ENCODE results near the gene GATAD2B.

The GATAD2B gene

DNA sequence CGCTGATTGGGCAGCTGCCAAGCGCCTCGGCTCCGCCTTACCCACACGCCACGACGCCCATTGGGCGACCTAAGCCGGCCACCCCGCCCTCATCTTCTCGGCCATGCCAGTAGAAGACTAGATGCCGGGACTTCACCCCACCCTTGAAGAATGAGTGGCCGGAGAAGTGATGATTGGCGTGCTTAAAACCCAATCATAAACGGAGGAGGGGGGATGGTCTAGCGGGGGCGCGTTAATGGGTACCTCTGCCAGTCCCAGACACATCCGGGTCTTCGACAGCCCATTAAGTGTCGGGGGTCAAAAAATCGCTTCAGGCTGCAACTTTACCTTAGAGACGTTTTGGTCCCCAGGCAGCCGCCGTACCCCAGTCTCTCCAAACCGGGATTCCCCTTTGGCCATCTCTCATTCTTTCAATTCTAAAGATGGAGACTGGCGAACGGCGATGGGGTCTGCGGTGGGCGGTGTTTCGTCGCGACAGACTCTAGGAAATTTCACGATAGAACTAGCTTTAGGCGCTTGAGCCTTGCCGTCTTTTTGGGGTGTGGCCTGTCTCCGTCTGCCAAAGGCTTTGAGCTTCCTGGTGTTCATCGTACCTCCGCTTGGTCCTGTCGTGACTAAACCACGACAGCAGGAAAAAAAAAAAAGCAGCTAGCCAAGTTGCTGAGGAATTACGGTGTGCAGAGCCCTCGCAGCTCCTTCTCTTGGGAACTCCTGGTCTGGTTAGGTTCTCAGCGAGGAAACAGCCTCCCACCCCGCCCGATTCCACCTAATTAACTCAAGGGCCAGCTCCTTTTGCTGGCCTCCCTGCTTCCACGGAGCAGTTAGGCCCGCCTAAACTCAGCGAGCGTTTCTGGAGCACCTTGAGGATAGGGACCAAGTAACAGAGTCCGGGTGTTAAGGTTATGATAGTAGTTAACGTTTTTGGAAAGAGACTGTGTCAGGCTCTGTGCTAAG lies at the start of gene GATAD2B:
TSS of gene GATAD2B (minus strand) at position 1 of the 954 bp plus-strand sequence. CDS start 94,625 bp downstream, outside the sequence.
- peak; percentile 100 for DNase-seq

DNA sequence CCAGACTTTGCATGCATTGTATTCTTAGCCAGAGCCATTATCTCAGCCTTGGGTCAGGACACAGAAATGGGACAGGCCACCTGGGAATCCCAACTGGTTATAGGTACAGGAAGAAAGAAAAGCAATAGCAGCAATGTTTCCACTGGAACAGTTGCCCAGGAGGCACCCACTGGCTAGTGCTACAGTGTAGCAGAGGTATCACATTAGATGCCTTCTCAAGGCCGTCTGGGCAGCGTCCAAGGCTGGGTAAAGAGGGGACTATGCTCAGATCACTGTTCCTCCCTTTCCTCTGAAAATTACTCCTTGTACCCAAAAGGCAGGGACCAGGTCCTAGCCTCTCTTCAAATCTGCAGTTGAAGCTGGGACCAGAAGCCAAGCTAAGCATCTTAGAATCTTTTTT lies 47.6 kb upstream of the GATAD2B start:
- DNase-seq, result no peak

DNA sequence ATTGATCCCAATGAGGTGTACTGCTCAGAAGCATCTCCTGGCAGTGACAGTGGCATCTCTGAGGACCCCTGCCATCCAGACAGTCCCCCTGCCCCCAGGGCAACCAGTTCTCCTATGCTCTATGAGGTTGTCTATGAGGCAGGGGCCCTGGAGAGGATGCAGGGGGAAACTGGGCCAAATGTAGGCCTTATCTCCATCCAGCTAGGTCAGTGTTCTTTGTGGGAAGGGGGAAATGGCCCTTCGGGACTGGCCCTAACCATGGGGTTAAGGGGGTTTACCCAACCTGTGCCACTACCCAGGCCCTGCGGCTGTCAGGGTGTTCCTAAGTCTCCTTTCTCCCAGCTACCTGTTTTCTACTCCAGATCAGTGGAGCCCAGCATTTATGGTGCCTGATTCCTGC lies 46.2 kb upstream of the GATAD2B start:
- DNase-seq, result no peak

DNA sequence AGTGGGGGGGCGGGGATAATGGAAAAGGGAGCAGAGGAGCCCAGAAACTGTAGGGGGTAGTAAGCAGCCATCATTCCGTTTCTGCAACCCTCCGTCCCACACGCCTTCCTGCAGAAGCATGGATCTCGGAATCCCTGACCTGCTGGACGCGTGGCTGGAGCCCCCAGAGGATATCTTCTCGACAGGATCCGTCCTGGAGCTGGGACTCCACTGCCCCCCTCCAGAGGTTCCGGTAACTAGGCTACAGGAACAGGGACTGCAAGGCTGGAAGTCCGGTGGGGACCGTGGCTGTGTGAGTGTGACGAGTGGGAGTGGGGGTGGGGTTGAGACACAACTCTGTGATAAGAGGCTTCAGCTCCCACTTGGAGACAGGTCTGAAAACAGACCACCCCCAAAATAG lies 45.6 kb upstream of the GATAD2B start:
- DNase-seq, result no peak

DNA sequence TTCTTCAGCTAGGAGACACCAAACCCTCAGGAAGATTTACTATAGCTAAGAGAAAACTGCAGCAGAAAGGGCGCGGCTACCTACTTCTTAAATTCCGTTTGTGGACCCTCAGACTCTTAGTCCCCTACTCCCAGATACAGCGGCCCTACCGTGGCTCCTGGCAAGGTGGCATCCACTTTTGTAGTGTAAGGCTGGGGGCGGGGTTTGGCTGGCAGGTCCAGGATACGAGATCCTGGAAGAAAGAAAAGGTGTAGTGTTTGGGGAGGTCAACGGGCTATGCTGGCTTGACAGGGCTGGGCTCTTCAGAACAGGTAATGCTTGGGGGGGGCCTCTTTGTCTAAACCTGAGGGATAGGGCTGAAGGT lies 45.2 kb upstream of the GATAD2B start:
- DNase-seq, result no peak

DNA sequence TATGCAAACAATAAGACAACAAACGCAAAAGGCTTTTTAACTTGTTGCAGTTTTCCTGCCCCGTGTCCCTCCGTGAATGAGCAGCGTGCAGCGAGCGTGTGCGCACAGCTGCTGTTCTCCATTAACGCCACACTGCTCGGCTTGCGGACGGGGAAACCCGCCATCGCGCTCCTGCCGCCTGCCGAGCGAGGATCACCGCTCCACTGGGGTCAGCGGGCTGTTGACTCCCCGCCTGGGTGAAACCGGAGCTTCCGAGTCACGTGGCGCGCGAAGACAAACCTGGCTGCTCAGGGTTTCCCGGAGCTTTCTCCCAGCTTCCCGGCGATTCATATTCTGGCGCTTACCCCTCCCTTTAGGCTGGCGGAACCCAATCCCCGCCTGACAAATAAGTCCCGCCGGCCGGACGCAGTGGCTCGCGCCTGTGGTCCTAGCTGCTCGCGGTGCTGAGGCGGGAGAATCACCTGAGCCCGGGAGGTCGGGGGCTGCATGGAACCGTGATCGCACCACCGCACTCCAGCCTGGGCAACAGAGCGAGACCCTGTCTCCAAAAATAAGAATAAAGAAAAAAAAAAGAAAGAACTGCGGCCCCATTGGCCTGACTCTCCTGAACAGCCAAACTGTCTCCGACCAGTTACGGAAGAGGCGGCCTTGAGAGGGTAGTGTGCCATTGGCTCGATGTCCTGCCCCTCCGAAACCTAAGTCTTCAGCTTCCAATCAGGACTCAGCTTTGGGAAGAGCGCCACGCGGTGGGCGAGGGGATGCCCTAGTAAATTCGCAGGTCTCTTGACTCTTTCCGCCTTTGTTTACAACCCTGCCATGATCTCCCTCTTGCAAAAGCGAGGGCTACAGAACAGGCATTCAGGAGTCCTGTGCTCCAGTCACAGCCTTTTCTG lies 44.6 kb upstream of the GATAD2B start, which contains the start of gene CREB3L4:
TSS of gene CREB3L4 (plus strand) at position 796 of the 893 bp plus-strand sequence. CDS start 624 bp downstream, outside the sequence.
- peak; percentile 93 to 96 for DNase-seq

DNA sequence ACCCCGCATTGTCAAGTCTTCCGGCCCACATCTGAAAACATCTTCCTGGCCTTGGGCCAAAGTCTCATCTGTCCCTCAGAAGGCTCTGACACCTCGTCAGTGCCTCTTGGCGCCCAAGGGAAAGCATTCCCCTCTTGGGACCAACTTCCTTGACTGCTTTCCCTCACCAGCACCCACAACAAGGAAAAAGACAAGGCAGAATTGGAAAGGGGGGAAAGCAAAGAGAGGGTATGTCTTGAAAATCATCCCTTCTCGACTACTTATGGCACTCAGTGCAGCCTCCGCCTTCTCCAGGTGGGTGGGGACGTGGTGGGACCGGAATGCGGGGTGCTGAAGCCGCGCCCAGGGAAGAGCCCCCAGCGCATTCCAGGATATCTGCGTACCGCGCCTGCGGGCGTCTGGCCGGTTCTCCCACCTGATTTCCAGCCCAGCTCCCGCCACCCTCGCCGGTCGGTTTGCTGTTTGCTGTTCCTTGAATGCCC lies 41.1 kb upstream of the GATAD2B start:
- peak; percentile 47 to 50 for DNase-seq

DNA sequence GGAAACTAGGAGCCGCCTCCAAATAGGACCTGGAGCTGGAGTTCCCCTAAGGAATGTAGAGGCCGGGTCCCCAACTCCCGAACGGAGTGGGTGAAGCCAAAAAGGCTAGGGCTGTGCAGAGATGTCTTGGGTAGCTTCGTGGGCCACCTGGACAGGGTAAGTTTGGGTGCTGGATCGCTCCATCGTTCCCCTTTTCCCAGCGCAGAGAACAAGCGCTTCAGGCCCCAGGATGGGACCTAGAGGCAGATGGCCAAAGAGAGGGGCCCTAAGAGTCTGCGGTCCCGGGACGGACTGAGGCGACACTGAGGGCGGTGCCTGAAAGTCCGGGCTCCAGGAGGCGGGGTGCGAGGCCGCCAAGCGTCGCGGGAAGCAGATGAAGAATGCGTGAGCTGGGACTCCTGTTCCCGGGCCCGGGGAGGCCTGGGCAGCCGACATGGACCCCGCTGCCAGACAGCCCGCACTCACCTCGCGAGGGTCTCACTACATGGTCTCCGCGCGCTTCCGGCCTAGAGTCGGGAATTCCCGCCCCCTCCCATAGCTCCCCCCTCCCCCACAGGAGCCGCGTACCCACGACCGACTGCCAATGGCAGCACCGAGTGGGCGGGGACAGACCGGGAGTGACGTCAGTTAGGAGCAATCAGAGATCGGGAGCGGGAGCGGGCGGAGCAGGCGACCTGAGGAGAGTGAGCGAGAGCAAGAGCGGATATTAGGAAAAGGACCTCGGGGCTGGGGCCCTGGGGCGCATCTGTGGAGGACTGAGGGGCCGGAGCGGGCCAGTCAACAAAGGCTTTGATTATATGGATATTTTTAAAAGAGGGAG lies 40.5 kb upstream of the GATAD2B start, which contains the start of gene SLC39A1:
TSS of gene SLC39A1 (minus strand) at position 508 of the 820 bp plus-strand sequence. CDS start 822 bp downstream, outside the sequence.
- peak; percentile 89 to 97 for DNase-seq

DNA sequence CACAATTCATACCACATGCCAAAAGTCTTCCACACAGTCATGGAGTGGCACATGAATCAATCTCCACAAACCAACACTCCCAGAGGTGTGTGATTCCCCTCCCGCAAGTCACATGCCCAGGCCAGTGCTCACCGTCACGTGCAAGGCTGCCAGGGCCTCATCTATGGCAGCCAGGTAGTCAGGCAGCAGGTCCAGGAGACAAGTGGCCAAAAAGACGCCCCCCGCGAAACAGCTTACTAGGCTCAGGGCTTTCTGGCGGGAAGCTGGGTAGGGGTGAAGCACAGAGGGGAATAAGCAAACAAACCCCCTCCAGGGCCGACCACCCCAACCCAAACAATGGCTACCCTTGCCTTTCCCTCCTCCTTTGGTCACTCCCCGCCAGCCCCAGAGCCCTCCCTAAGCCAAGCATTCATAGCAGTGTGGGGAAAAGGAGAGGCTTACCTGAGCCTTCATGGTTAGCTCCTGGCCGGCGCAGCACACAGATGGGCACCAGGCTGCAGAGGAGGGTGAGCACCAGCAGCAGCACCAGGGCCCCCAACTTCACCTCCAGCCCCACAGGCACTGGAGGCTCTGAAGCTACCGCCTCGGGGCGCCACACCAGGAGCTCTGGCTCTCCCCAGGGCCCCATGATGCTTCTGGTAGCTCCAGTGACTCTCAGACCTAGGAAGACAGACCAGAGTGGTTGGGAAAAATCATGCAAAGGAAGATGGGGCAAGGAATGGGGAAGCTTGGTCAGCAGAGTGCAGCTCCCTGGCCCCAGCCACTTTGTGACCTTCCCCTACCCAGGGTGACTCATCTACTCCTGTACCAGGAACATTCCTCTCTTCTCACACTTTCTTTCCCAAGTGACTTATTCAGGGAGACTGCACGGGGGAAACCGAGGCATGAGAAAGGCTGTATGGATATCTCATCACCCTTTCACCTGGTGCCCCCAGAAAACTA lies 39.6 kb upstream of the GATAD2B start:
- DNase-seq, result no peak

DNA sequence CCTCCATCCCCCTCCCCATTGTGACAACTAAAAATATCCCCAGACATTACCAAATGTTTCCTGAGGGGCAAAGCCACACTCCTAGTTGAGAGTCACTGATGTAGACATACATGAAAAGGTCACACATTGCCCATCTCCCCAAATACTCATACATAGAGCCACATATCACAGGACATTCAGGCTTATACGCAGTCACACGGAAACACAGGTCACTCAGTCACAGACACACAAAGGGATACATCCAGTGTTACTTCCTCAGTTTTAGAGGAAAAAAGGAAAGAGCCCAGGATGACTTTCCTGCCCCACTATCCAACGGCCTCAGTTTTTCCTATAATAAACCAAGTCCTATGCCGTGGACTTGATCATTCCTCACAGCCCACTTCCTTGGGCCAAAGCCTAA lies 38.6 kb upstream of the GATAD2B start:
- no peak for DNase-seq

DNA sequence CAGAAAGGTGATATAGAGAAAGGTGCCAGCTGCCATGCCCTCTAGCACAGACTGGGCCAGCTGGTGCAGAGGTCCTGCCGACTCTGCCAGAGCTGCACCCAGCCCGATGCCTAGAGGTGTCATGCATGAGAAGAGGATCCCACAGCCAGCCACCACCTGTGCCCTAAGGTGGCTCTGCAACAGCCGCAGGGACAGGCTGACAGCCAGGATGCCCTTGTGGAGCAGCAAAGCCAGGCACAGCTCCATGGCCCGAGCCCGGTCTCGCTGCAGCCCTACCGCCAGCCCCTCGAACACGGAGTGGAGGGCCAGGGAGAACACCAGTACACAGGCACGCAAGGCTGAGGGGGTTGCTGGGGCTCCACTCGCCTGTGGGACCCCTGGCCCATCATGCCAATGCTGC lies 37.4 kb upstream of the GATAD2B start:
- no peak for DNase-seq

DNA sequence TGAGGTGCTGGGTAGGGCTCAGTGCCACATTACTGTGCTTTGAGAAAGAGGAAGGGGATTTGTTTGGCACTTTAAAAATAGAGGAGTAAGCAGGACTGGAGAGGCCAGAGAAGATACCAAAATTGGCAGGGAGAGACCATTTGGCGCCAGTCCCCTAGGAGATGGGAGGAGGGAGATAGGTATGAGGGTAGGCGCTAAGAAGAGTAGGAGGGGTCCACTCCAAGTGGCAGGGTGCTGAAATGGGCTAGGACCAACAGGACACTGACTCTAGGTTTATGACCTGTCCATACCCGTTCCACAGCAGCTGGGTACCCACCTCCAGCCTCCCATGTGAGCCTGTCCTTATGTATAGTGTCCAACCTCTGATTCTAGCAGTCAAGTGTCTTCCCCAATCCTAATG lies 36.7 kb upstream of the GATAD2B start:
- no peak for DNase-seq

DNA sequence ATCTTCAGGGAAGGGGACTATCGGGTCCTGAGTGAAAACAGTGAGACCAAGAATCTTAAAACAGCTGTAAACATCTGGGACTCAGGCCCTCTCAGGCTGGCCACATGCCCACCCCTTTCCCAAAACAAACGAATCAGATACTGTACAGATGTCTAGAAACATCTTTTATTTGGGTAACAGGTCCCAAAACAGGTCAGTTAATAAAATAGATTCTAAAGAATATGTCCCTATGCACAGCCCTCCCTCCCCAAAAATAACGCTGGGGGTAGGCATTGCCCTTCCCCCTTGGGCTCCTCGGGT lies 36.1 kb upstream of the GATAD2B start:
- DNase-seq, result no peak

DNA sequence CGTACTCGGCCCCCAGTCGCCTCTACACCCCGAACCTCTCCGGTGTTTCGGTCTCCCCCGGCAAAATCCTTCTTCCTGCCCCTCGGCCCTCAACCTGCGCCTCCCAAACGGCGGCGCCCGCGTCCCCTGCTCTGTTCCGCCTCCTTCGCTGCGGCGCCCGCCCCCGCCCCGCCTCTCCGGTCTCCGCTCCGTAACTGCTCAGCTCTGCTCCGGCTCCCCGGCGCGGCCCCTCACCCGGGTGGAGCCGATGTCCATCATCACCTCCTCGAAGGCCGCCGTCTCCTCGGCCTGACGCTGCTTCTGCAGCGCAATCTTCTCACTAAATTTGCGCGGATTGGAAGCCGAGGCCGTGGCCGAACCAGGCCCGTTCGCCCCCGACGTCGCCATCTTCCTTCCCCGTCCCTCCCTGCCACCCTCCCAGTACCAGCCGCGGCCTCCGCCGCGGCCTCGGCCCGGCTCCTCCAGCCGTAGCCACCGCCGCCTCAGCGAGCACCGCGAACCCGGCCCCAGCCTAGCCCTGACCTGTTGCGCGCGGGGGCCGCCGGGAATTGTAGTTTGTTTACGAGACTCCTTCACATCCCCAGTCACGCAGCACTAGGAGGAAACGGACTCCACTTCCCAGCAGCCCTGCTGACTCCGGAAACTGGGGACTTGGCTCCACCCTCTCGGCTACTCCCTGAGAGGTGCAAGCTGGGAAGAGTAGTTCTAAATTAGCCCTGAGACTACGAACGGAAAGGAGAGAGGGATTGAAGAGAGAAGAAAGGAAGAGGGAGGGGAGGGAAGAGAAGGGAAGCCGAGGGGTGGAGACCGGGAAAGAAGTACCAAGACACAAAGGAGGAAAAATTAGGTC lies 35.6 kb upstream of the GATAD2B start, which contains the start of gene CRTC2:
TSS of gene CRTC2 (minus strand) at position 502 of the 850 bp plus-strand sequence. CDS start at position 387, 115 bp downstream.
- DNase-seq, result peak; percentile 96 to 97

DNA sequence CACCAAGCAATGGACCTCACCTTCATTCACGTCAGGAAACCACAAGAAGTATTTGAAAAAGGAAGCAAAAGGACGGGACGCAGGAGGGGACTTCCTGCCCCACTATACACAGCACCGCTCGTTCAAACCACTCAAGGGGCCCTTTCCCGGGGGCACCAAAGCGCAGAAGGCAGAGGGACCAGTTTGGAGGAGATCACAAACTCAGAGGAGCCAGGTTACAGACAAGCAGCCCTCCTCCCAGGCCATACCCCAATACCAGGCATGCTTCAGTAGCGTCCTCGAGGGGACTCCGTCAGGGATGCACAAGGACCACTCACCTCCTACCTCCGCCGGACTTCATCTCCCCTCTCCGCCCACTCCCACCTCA lies 35.0 kb upstream of the GATAD2B start:
- DNase-seq, result peak in 1 of 2 experiments; percentile 28

DNA sequence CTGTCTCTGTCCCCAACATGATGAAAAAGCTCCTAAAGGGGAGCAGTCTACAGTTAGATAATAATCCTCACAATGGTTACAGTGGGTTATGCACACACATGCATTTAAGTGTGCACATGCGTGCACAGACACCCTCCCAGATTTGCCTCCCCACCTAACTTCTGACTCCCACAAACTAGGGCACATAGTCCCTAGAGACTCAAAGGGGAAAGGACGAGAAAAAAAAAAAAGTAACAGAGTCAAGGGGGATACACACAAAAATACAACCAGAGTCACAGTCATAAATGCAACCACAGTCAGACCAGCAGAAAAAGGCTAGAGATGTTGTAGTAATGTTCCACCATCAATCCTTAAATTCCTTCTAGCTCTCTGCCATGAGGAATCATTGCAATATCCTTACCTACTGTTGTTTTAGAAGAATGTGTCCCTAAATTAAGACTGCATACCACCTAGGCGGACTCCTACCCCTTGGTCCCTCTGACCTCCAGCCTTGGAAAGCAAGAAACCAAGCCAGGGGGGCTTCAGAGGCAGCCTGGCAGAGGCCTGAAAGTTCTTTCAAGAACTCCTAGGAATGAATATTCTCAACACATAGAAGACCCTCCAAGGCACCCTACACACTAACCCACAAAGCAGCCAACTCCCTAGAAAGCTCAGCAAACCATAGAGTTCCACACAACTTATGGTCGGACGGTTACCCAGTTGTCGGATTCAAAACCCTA lies 34.4 kb upstream of the GATAD2B start:
- DNase-seq, result no peak

DNA sequence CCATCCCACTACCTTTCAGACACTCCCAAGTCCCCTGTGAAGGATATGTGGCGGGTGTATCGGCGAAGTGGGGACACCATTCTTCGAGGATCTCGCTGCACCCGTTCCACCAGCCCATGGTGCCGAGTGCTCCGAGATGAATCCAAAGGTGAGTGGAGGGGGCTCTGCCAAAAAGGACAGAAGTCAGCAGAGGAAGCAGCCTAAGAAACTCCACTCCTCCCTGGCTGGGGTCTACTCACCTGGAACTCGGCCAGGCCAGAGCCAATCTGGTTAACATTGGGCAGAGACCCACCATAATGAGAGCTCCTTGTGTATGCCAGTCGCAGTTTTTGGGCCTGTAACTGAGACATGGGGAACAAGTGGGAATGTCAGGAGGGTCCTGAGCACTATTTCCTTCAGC lies 32.1 kb upstream of the GATAD2B start:
- no peak for DNase-seq

DNA sequence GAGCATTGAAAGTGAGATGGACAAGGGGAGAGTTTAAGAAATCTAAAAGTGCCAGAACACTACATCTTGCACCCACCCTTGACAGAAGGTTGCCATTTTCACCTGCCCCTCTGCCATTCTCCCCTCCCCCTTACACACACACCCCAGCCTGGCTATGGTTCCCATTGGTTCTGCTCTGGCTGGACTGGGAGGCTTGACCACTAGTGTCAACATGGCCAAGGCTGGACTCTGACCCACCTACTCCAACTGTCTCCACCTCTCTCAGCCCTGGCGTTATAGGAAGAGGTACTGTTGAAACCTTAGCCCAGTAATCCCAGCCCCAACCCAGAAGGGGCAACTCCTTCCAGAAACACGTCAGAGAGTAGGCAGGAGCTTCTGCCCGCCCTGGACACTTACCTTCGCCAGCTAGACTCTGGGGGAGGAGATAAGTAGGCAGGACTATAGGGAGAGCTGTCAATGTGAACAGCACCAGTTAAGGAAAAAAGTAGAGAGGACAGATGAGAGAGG lies 31.1 kb upstream of the GATAD2B start:
- no peak for DNase-seq

DNA sequence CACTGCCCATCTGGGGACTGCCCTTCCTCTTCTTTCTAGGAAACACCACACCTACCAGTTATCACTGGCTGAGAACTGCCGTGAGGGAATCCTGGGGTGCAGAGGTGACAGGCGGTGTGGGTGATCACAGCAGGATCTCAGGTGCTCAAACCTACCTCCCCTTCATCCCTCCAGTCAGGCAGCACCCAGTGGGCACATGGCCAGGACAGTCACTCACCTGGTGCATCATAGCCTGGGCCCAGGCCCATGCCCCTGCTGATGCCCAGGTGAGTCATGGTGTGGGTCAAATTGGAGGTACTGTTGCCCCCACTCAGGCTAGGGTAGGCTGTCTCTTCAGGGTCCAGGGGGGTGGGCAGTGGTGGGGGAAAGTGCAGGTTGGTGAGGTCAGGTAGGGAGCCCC lies 29.0 kb upstream of the GATAD2B start:
- no peak for DNase-seq

Data from NCI-H524 (cell line).